ENCODE results near the gene TLCD1. TPM values are rescaled to one million over a fixed set of nuclear protein-coding genes. Genes with fewer than 3 reads are reported as not detected.

The TLCD1 gene
- 8.6 and 20.9 TPM in 2 replicates for total RNA-seq

GRCh38 chr17:28726226-28726626, at the start of gene TLCD1:
TSS of gene TLCD1 (minus strand) at chr17:28726233. CDS start at chr17:28726097, 136 bp downstream.

GRCh38 chr17:28743243-28744103, 17.4 kb upstream of the TLCD1 start, which contains the start of gene TRAF4:
TSS of gene TRAF4 (plus strand) at chr17:28744011. CDS start at chr17:28744113, 102 bp downstream.

GRCh38 chr17:28728364-28729200, 2.5 kb upstream of the TLCD1 start, which contains the start of gene NEK8:
TSS of gene NEK8 (plus strand) at chr17:28728788. CDS start at chr17:28728814, 26 bp downstream.

GRCh38 chr17:28717578-28718332, 8.3 kb downstream of the TLCD1 start, which contains the start of gene RAB34:
TSS of gene RAB34 (minus strand) at chr17:28717868. CDS start at chr17:28717266, 602 bp downstream.

GRCh38 chr17:28711723-28712031, 14.4 kb downstream of the TLCD1 start, which contains the start of gene PROCA1:
TSS of gene PROCA1 (minus strand) at chr17:28711888. CDS start at chr17:28711660, 228 bp downstream.

Other genes with a start within 250 kb of the TLCD1 start
- gene FOXN1, start 219.9 kb downstream of the TLCD1 start, total RNA-seq, result not detected in 2 replicates
- gene UNC119, start 173.6 kb downstream of the TLCD1 start, total RNA-seq, result 33.5 and 43.7 TPM in 2 replicates
- gene PIGS, start 154.7 kb downstream of the TLCD1 start, total RNA-seq, result 82.3 and 154 TPM in 2 replicates
- gene ALDOC, start 149.3 kb downstream of the TLCD1 start, total RNA-seq, result 213 and 230 TPM in 2 replicates
- gene SPAG5, start 127.2 kb downstream of the TLCD1 start, total RNA-seq, result 7.2 and 9.1 TPM in 2 replicates
- gene RSKR, start 112.0 kb downstream of the TLCD1 start, total RNA-seq, result 0.81 and 6.0 TPM in 2 replicates
- gene BLTP2, start 81.1 kb downstream of the TLCD1 start, total RNA-seq, result 71.1 and 102 TPM in 2 replicates
- 42.1 and 66.3 TPM in 2 replicates for gene SDF2, start 64.3 kb downstream of the TLCD1 start, total RNA-seq
- gene SUPT6H, start 64.0 kb downstream of the TLCD1 start, total RNA-seq, result 32.0 and 40.7 TPM in 2 replicates
- gene PROCA1, start 14.3 kb downstream of the TLCD1 start, total RNA-seq, result under 0.01 TPM in 1 of 2 replicates, not detected in the other
- 266 and 343 TPM in 2 replicates for gene RAB34, start 8.4 kb downstream of the TLCD1 start, total RNA-seq
- gene RPL23A, start 6.2 kb downstream of the TLCD1 start, total RNA-seq, result 623 and 755 TPM in 2 replicates
- gene NEK8, start 2.6 kb upstream of the TLCD1 start, total RNA-seq, result 2.6 and 3.2 TPM in 2 replicates
- gene TRAF4, start 17.8 kb upstream of the TLCD1 start, total RNA-seq, result 30.8 and 39.0 TPM in 2 replicates
- 4.7 and 16.0 TPM in 2 replicates for gene FAM222B, start 116.6 kb upstream of the TLCD1 start, total RNA-seq
- gene ERAL1, start 128.8 kb upstream of the TLCD1 start, total RNA-seq, result 43.1 and 44.8 TPM in 2 replicates
- gene FLOT2, start 171.5 kb upstream of the TLCD1 start, total RNA-seq, result 69.7 and 76.8 TPM in 2 replicates
- gene DHRS13, start 176.8 kb upstream of the TLCD1 start, total RNA-seq, result 7.4 and 9.2 TPM in 2 replicates
- 18.2 and 18.8 TPM in 2 replicates for gene PHF12, start 225.3 kb upstream of the TLCD1 start, total RNA-seq